GM18526 (cell line): ENCODE measurements around the gene EFS.

Experiments used
- POLR2A ChIP-seq: IDR thresholded peaks from 3 replicates; pipeline ENCODE4 v1.6.1; 2011; ENCODE audit not compliant: insufficient read length; ENCODE audit errors: extremely low read depth

EFS gene

DNA sequence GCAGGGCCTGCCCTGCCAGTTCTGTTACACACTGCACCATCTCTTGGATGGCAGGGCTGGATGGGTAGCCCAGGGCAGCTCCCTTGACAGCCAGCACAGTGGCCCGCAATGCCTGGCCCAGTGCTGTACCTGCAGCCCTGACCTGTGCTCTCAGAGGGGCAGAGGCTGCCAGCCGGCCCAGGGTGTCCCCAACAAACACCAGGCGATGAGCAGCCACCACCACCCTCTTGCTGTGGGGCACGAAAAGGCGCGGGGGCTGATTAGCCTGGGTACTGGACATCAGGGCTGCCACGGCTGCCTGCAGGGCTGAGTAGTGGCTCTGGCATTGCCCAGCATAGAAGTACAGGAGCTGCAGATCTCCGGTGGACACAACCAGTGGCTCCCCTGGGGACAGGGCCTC lies 7.7 kb downstream of the EFS start:
- TF ChIP-seq POLR2A = no peak

DNA sequence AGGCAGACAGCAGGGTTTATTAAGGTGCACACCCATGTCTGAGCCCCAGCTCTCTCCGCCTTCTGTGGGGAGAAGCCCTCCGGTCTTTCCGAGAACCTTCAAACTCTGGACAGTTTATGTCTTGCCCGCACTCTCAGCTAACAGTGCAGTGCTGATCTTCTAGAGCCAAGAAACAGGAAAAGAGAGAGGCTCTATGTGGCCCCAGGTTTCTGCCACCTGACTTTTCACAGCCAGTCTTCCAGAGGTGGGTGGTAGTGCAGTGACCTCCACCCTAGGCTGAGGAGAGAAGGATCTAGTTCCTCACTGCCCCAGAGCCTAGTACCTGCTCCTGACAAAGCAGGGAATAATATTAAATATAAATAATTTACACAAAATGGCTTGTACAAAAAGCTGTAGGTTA lies 8.3 kb downstream of the EFS start:
- TF ChIP-seq POLR2A = no peak

DNA sequence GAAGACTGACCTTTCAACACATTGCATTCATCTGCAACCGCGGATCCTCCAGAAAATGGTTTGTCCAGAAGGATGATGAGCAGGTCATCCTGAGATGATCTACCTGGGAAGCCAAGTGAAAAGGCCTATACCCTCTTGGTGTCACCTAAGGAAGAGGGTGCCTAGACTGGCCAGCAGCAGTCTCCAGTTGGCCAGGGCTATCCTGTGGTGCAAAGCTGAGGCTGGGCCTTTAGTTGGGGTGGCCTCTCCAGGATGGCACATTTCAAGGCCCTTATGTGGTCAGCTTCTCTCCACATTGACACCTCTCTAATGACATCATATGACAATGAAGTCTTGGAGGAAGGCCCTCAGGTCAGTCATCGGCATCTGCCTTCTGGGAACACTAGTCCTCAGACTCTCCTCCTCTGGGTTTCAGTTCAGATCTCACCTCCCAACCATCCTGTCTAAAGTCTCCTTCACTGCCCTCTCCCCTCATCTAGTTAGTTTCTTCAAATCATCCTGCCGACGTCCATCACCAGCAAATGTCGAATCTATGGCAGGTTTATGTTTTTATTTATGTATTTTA lies 9.0 kb downstream of the EFS start:
- no peak for TF ChIP-seq POLR2A

GRCh38 chr14:23354990-23355389 lies 10.0 kb downstream of the EFS start:
- no peak for TF ChIP-seq POLR2A

DNA sequence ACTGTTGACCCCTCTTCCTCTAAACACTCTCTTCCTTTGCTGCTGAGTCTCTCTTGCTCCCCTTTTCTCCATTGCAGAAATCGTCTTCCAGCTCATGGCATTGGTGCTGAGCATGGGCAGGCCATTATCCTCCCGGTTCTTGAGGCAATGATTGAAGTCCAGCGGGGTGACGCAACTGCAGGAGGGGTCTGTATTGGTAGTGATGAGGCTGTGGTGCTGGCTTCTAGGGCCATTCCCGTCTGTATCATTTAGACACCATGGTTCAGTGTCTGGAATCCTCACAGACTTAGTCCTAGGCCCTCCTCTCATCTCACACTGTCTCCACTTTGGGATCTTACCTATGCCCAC lies 11.6 kb downstream of the EFS start:
- no peak for TF ChIP-seq POLR2A

DNA sequence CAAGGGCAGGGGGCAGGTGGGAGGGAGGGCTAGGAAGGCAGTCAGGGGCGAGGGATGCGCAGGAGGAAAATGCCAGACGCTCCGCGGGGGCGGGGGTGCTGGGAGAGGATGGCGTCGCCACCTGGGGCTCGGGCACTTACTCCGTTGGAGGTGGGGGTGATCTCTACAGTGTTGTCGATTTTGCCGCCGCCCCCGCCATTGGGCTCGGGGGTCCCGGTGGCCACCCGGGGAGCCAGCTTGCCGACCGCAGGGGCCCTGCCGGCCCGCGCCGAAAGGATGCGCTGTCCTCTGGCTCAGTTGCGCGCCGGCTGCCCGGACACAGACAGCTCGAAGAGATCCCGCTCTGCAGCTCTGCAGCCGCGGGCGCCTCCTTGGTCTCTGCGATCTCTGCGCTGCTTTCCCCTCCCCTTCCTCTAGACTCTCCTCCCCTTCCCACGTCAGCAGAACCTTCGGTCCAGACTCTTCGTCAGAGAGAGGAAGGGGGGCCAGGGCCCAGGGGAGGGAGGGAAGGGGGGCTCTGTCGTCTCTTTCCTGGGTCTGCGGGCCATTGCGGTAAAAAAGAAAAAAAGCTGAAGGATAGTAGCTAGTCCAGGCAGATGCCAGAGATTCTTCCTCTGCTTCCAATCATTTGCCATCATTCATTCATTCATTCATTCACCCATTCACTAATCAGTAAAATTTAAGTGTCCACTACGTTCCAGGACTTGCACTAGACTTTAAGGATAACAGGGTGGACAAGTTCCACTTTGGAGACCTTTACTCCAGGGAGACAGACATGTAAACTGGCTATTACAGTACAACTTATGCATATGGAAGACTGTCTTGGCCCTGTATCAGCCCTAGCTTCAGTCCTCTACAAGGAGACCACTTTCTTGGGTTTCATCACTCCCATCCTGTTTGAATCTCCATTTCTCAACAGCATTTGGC lies 12.2 kb downstream of the EFS start, which contains the start of gene SLC22A17:
Gene SLC22A17, minus strand, starts transcription at position 382 of the 927 bp plus-strand sequence.
- no peak for TF ChIP-seq POLR2A

GRCh38 chr14:23351681-23352505 lies 13.1 kb downstream of the EFS start:
- no peak for TF ChIP-seq POLR2A

DNA sequence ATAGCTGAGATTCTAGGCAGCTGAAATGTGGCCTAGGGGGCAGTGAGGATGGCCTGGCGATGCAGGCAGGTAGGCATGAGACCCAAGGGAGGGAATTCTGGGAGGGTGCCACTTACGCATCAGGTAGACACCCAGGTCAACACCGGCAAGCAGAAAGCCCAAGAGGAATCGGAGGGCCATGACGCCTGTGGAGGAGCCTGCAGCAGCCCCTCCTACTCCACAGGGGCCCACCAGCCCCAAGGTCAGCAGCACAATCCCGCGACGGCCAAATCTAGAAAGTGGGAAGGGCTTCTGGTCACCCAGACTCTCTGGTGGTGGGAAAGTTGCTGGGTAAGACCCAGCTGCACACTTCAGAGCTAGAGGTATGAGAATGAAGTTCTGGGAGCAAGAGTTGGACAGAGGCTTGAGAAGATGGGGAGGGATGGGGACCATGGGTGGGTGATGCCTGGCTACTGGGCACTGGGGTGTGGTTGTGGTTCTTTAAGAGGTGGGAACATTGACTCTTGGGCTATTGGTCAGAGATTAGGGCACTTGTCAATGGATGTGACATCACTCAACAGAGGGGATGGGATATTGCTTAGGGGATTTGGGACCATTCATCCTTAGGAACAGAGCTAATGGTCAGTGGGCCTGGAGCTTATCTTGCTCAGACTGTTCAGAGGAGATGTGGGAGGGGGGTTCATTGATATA lies 15.7 kb downstream of the EFS start:
- TF ChIP-seq POLR2A = no peak

- TF ChIP-seq POLR2A = no peak
Measured at GRCh38 chr14:23348297-23348655, 16.7 kb downstream of the EFS start.

GRCh38 chr14:23347406-23348296 lies 17.3 kb downstream of the EFS start:
- no peak for TF ChIP-seq POLR2A

- TF ChIP-seq POLR2A = no peak
Measured at GRCh38 chr14:23346693-23347405, 18.1 kb downstream of the EFS start.

DNA sequence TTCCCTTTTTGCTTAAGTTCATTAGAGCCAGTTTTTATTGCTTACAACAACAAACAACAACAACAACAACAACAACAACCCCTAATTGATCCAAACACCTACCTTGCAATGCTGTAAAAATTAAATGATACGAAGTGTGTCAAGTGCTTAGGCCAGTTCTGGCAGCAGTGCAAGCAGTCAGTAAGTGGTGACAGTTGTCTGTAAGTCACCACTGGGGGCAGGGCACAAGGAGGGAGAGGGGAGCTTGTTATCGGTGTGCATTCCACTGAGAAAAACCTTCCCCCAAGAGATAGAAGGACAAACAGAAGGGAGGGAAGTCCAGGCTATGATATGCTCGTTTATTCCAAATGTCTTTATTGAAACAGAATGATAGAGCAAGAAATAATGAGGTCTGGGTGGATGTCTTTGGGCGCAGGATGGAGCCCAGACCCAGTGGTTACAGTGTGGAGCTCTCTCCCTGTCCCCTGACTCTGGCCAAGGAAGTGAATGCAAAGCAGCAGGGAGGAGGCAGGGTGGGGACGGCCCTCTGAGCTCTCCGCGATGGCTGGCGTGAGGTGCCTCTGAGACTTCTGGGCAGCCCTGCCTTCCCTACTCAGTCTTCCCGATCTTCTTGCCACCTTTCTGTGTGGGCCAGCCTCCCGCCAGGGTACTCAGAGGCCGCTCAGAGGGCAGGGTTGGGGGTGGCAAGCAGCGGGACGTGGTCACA lies 18.8 kb downstream of the EFS start:
- TF ChIP-seq POLR2A = no peak

- no peak for TF ChIP-seq POLR2A
Measured at GRCh38 chr14:23344481-23344880, 20.5 kb downstream of the EFS start.
